GM21529 (cell line): ENCODE measurements around the gene TRIM32.
A peak's percentile ranks its signal among the peaks of the same experiment; 100 is the strongest.

Experiments used
- ATAC-seq: cut with Tn5 transposase; IDR thresholded peaks from one replicate; pipeline ENCODE4 v1.9.1; 2021; ENCODE audit not compliant: unreplicated experiment

Gene TRIM32

GRCh38 chr9:116704470-116704869 lies 17.4 kb downstream of the TRIM32 start:
- no peak for ATAC-seq

DNA sequence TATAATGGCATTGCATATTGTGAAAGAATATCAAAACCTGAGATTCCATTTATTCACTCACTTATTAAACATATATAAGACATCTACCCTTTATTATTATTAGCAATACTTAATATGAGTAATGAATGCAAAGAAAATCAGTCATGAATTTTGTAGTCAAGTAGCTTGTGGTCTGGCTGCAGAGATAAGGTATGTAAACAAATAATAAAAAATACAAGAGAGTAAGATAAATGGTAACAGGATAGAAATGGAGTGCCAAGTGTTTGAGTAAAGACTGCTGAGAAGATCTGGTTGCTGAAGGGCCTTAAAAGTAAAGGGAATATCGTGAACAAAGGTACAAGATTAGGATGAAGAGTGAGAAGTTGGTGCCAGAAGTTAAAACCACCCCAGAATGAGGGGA lies 18.4 kb downstream of the TRIM32 start:
- ATAC-seq: no peak

GRCh38 chr9:116706310-116707290 lies 19.5 kb downstream of the TRIM32 start:
- no peak for ATAC-seq

GRCh38 chr9:116712781-116713180 lies 25.7 kb downstream of the TRIM32 start:
- ATAC-seq: no peak

DNA sequence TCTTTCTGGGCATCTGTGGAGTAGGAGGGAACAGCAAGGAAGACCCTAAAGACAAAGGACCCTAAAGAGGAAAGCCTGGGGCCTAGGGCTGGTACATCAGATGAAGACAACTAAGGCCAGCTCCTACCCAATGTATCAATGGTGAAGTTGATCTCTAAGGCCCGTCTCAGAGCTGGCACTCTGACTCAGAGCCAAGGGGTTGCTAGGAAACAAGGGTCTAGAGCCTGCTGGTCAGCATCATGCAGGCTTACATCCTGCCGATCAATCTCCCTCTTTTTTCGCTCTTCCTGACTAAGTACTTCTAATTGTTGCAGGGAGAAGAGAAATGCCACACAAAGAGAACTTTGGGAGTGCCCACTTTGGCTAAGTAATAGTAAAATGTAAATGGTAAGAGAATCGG lies 26.2 kb downstream of the TRIM32 start:
- no peak for ATAC-seq

- no peak for ATAC-seq
Observed at GRCh38 chr9:116715751-116716150, 28.6 kb downstream of the TRIM32 start.

DNA sequence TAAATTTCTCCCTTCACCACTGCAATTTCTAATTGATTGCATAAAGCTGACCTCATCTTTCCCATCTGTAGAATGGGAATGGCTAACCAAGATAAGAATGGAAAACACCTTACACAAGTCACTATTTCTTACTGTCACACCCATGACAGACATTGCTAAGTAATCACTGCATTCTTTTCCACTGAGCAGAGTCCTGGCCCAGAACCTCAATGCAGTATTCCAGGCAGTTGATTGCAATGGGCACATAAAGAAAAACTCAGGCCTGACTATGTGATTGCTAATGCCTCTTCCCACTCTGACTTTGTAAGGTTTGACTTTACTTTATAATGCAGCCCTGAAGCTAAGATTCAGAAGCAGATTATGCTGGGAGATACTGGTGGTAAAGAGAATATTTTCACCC lies 29.3 kb downstream of the TRIM32 start:
- ATAC-seq: no peak

DNA sequence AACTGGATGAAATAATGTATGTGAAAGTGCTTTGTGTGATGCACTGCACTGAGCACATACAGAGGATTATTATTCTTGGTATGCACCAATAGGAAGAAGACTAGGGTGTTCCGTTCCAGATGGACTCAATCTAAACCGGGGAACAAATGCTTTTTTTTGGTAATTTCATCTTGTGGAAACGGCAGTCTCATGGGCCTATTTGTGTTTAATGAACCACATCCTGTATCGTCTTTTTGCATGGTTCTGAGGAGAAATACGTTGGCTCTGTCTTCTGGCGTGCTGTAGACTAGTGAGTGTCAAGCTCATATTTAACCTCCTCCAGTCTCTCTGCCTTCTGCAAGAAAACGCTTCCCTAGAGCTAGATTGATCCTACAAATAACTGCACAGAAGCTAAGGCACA lies 30.0 kb downstream of the TRIM32 start:
- no peak for ATAC-seq

GRCh38 chr9:116718111-116718510 lies 31.0 kb downstream of the TRIM32 start:
- ATAC-seq: no peak

DNA sequence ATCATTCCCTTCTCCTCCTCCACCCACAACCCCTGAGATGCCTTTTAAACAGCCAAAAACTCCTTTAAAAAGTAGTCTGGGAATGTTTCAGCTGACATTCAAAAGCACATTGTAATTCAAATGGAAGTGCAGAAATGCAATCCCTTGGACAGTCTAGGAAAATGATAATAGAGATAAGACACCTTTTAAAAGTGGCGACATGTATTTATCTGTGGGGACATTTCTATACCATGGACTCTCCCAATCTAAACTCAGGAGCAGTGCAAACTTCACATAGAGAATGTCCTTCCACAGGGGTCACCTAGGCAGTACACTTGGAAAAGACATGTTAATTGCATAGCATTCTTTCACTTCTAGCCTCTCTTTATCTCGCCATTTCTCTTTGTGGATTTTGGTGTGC lies 33.0 kb downstream of the TRIM32 start:
- ATAC-seq: no peak

GRCh38 chr9:116721411-116721810 lies 34.3 kb downstream of the TRIM32 start:
- no peak for ATAC-seq

DNA sequence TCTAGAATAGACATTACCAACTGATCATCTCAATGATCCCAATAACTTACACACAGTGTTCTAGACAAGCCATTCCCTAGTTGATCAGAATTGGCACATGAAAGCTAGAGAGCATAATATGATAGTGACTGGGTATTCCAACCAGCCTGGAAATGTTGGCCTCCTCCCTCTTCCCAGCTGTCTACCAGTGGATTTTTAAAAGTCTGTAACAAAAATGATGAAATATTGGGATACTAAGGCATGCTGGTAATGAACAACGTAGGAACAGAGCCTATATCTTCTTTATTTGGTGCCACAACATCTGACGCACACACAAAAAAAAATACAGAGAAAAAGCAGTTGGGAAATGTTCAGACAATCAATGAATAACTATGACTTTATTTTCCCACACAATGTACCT lies 34.8 kb downstream of the TRIM32 start:
- no peak for ATAC-seq

- ATAC-seq: no peak
Observed at GRCh38 chr9:116724123-116724522, 37.0 kb downstream of the TRIM32 start.

GRCh38 chr9:116726602-116727001 lies 39.5 kb downstream of the TRIM32 start:
- ATAC-seq: no peak

DNA sequence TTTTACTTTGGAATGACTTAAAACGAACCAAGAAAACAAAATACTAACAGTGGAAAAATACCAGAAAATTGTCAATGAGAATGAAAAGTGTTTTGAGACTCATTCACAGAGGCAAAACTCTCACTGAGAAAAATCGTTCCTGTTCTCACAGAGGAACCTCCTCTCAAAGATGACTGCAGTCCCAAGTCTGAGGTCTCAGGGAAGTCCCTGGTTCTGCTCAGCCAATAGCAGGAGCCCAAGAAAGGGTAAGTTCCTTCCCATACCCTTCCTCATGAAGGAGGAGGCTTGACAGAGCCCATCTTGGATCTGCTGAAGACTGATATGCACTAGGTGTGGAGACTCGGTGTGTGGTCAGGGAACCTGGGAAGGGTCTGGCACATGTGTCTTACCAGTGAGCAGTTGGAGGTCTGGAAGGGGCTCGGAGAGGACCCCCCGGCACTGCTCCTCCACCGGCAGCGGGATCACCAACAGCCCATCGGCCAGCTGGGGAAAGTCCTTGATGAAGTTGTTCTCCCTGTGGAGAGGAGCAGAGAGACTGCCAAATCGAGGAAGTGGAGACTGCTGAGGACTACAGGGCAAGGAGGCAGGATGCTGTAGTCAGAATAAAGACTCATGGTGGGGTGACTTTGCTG lies 46.0 kb downstream of the TRIM32 start:
- ATAC-seq: no peak

DNA sequence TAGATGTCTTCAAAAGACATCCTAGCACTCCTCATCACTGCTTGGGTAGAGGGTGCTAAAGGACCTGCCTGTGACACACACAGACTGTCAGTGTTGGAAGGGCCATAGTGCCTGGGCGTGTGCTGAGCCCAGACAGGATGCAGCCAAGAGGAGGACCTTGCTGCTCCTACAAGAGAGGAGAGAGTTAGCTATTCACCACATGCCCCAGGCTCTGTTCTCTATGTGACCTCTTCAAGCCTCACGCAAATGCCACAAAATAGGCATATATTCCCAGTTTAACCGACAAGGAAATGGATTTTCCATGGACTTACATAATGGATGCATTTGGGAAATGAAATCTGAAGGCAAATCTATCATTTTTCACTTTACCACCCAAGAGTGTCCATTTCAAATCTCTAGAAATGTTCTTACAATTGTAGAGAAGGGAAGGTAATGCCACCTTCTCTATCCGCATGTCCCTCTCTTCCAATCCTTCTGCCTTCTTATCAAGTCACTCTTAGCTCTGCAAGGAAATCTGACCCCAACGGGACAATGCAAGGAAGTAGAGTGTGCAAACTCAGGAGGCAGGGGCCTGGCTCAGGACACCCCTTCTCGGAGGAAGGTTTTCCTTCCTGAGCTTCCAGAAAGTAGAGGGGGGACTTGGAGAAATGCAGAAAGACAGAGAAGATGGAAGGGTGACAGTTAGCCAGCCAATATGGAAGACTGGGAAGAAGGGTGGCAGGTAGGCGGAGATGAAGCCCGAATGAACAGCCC lies 49.5 kb downstream of the TRIM32 start:
- ATAC-seq: no peak

- peak; percentile 69 for ATAC-seq
Observed at GRCh38 chr9:116737152-116737546, 50.0 kb downstream of the TRIM32 start.

DNA sequence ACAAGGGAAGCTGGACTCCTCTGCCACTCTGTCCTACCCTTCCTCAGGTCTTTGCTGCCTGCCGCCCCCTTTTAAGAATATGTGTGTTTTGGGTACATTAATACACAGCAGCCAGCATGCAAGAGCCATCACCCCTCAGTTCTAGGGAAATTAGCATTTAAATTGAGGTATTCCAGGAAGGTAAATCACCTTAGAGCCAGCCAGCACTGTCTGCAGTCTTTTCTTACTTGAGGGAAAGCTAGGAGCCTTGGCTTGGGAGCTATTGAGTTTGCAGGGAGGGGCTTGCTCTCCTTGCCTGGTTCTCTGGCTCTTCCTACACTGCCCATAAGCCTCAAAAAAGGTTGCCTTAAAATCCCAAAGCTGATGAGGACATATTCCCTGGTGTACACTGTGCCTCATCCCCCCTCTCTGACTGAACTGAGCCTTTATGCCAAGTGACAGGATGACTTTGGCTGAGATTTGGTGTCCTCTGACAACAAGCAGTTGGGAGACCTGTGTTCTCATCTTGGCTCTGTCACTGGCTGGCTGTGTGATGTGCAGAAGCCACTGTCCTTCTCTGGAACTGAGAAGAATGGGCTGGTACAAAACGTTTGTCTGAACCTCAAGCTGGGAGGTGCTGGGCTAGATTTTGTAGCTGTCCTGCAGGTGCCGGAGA lies 54.1 kb downstream of the TRIM32 start:
- ATAC-seq: no peak

DNA sequence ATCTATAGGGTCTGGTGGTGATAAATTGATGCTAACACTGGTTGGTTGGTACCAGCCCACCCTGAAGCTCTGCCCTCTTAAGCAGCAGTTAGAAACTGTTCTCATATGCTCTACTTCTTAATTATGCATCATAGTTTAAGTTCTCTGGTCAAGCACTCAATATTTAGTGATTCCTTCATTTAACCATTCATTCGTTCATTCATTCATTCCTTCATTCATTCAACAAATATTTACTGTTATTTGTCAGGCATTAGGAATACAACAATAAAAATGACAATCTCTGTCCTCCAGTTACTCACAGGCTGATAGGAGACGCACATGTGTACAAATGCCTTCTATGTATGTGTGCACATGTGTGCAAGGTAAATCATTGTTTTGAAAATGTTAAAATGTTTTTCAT lies 54.6 kb downstream of the TRIM32 start:
- ATAC-seq: no peak

DNA sequence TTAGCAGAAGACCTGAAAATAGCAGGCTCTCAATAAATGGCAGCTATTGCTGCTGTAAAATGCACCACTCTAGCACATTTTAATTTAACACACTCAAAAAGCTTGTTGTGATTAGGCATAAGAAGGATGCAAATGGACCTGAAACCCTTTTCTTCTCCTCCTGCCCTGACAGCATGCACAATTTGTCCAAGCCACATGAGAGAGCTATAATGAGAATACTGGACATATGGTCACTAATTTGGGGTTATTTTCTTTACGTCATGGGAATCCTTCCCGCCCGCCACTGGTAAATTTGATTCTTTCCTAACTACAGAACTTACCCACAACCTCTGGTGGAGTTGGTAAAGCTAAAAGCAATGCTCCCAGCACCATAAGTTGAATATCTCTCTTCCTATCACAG lies 62.1 kb downstream of the TRIM32 start:
- no peak for ATAC-seq

GRCh38 chr9:116749772-116750171 lies 62.7 kb downstream of the TRIM32 start:
- ATAC-seq: no peak
